Right lobe of liver (tissue), 6 donors: ENCODE results near the gene TULP1. TPM values are rescaled to one million over a fixed set of nuclear protein-coding genes. Genes with fewer than 3 reads are reported as not detected.

Source experiments
- ATAC-seq, 4 donors: fragments of 200-7000 bp; cut with Tn5 transposase; one replicate each; pipeline ENCODE4 v1.9.1; 2020; ENCODE audit warnings: mild to moderate bottlenecking in 4 of 4, moderate library complexity in 4 of 4
- DNase-seq, 3 donors: peaks; one replicate each; pipeline ENCODE4 v3.0.0-alpha.2; 2020
- H3K27ac ChIP-seq, 3 donors: fragments of 200-600 bp; one replicate each; pipeline ENCODE4 v1.8.0; 2022
- H3K27me3 ChIP-seq, 2 donors: fragments of 200-600 bp; one replicate each; pipeline ENCODE4 v1.8.0; 2022
- H3K36me3 ChIP-seq, 4 donors: fragments of 200-600 bp; sonication (generic) in 1 of 4; one replicate each; pipeline versions ENCODE4 v1.5.1 to v1.8.0; 2017 to 2022; ENCODE audit warnings: control low read depth in 1 of 4
- H3K4me1 ChIP-seq, 4 donors: fragments of 200-600 bp; sonication (generic) in 1 of 4; one replicate each; pipeline versions ENCODE4 v1.5.1 to v1.8.0; 2017 to 2022; ENCODE audit warnings: control low read depth in 1 of 4
- H3K4me3 ChIP-seq, 3 donors: fragments of 200-600 bp; one replicate each; pipeline ENCODE4 v1.8.0; 2022
- H3K9me3 ChIP-seq, 4 donors: fragments of 200-600 bp; sonication (generic) in 1 of 4; one replicate each; pipeline versions ENCODE4 v1.5.1 to v1.8.0; 2017 to 2022; ENCODE audit warnings: control low read depth in 1 of 4
- POLR2A ChIP-seq: fragments of 450-650 bp; IDR thresholded peaks from one replicate; pipeline ENCODE4 v1.6.1; 2017; ENCODE audit warnings: antibody characterized with exemption, mild to moderate bottlenecking
- WGBS: methylation state at CpG from one replicate; pipeline ENCODE4 v1.1.6; 2018; ENCODE audit warnings: low coverage, low lambda C conversion rate; ENCODE audit not compliant: insufficient coverage; ENCODE audit errors: missing lambda C conversion rate; 5-methylcytosine and 5-hydroxymethylcytosine counted together
- intact Hi-C, 2 donors: fragments of 100-400 bp; cut with DNase I; formaldehyde crosslinking; loops; one replicate each; pipeline versions ENCODE4 v1.11.2 to v1.14.1; 2022
- total RNA-seq, 6 experiments: library from RNA; depleted of rRNA in 2 of 6; stranded (reverse); fragments of >200 nt in 2 of 6; fragmentation: NEBNext Ultra II Directional in 3 of 6; extraction: Animal tissue kit (Norgen Biotek cat#: 25700) in 3 of 6; gene quantifications; one replicate each; pipeline versions ENCODE4 v1.1.0 to v1.2.4, GENCODE V29; 2016 to 2023
- TF ChIP-seq, protein P1 (sequence below), 4 donors: fragments of 200-600 bp in 3 of 4; fragments of 450-650 bp in 1 of 4; IDR thresholded peaks; one replicate each; pipeline versions ENCODE4 v1.5.1 to v1.8.0; 2016 to 2022; ENCODE audit warnings: antibody characterized with exemption in 4 of 4, mild to moderate bottlenecking in 2 of 4
- donor health status: DM: no; HTN: yes; CAD: no.
- donor health status: DM: no; HTN: no; CAD: no.
- donor health status: DM: no; HTN: no; CAD: no.
- donor health status: DM: no; HTN: yes; CAD: no.
- donor health status: DM: no; HTN: yes; CAD: no.

TULP1 gene
- total RNA-seq, 6 experiments from 2014 or later: not detected

DNA sequence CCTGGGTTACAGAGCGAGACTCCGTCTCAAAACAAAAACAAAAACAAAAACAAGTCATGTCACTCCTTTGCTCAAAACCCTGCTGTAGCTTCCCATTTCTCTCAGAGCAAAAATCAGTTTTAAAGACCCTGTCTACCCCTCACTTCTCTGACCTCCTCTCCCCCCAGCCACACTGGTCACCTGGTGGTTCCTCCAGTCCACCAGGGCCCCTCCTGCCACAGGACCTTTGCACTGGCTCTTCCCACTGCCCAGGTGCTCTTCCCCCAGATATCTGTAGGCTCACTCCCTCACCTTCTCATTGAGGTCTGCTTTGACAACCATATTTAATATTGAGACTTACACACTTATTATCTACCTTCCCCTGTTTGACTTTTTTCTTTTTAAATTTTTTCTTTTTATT, 10.9 kb downstream of the TULP1 start:
- no peaks in the 10 kb centered on the region for H3K27me3 ChIP-seq
- no peaks in the 10 kb centered on the region for H3K36me3 ChIP-seq
- no CpG with 5 or more reads among the region's 2 CpGs for WGBS
- no peak overlapping the region for H3K4me3 ChIP-seq
- ATAC-seq: no peak
- no peak for TF ChIP-seq POLR2A
- TF ChIP-seq, protein P1, sequence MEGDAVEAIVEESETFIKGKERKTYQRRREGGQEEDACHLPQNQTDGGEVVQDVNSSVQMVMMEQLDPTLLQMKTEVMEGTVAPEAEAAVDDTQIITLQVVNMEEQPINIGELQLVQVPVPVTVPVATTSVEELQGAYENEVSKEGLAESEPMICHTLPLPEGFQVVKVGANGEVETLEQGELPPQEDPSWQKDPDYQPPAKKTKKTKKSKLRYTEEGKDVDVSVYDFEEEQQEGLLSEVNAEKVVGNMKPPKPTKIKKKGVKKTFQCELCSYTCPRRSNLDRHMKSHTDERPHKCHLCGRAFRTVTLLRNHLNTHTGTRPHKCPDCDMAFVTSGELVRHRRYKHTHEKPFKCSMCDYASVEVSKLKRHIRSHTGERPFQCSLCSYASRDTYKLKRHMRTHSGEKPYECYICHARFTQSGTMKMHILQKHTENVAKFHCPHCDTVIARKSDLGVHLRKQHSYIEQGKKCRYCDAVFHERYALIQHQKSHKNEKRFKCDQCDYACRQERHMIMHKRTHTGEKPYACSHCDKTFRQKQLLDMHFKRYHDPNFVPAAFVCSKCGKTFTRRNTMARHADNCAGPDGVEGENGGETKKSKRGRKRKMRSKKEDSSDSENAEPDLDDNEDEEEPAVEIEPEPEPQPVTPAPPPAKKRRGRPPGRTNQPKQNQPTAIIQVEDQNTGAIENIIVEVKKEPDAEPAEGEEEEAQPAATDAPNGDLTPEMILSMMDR (IDR thresholded peaks at IDR 0.05): no peak
- no peak overlapping the region for H3K27ac ChIP-seq
- intact Hi-C loops: no loop called here
- no peak for DNase-seq
- no peaks in the 10 kb centered on the region for H3K9me3 ChIP-seq
- peaks cover 0 to 7% (median 2%) of the 10 kb centered on the region in 4 donors for H3K4me1 ChIP-seq

DNA sequence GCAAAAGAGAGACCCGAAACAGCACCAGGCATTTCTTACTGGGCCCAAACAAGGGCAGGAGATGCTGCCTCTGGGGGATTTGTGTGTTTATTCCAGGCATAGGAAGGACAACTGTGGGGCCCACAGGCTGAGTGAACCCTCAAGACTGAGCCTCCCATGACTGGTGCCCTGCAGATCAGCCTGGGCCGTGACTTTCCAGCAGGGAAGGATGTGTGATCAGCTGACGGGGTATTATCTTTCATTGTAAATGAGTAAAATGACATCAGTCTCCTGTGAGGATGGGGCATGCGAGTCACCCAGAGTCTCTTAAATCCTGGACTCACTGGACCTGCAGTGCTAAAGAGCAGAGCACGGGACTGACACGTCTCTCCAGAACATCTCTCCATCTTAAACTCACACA, 11.9 kb downstream of the TULP1 start:
- peaks cover 0 to 7% (median 3%) of the 10 kb centered on the region in 4 donors for H3K4me1 ChIP-seq
- H3K27ac ChIP-seq: no peak overlapping the region
- H3K4me3 ChIP-seq: no peak overlapping the region
- intact Hi-C loops: no loop called here
- H3K27me3 ChIP-seq: no peaks in the 10 kb centered on the region
- 92% methylated on average over 4 of the region's 6 CpGs for WGBS
- ATAC-seq: no peak
- H3K36me3 ChIP-seq: no peaks in the 10 kb centered on the region
- no peak for TF ChIP-seq POLR2A
- TF ChIP-seq, protein P1 (IDR thresholded peaks at IDR 0.05): no peak
- H3K9me3 ChIP-seq: no peaks in the 10 kb centered on the region
- no peak for DNase-seq

GRCh38 chr6:35499372-35499771, 13.3 kb downstream of the TULP1 start:
- ATAC-seq (no peak), DNase-seq (no peak)
- no peak overlapping the region for H3K27ac ChIP-seq
- no peak overlapping the region for H3K4me3 ChIP-seq
- H3K9me3 ChIP-seq: no peaks in the 10 kb centered on the region
- H3K36me3 ChIP-seq: no peaks in the 10 kb centered on the region
- peaks cover 0 to 14% (median 6%) of the 10 kb centered on the region in 4 donors for H3K4me1 ChIP-seq
- no peak for TF ChIP-seq POLR2A
- TF ChIP-seq, protein P1 (IDR thresholded peaks at IDR 0.05): no peak
- H3K27me3 ChIP-seq: no peaks in the 10 kb centered on the region
- intact Hi-C loops: no loop called here
- 97% methylated on average over 3 of the region's 4 CpGs for WGBS

DNA sequence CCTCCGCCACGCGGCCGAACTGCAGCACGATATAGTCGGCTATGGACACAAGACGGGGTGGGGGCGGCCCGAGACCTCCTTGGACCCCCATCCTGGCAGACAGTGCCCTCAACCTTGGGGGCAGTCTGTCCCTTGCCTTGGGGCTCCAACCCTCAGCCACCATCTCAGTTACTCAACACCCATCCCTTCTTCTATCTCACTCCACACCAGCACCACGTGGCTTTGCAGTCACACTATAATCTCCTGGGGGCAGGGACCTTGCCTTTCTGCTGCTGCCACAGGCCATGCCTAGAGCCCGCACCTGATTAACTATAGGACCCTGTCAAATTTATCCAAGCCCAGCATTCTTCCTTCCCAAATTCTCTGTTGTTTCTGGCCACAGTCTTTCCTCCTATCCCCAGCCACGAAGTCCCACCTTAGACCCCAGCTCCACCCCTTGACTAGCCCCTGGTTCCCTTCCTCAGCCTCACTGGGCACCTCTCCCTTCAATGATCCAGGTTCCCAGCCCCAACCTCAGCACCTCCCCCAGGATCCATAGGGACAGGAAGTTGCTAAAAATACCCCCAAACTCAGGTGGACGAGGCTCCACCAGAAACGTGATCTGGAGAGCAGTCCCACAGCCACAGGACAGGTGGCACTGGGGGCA, 14.2 kb downstream of the TULP1 start:
- 60% methylated on average over 5 of the region's 14 CpGs for WGBS
- TF ChIP-seq, protein P1 (IDR thresholded peaks at IDR 0.05): no peak
- no peak for TF ChIP-seq POLR2A

More for the DNA sequence above, 14.2 kb downstream of the TULP1 start:
- Histone ChIP-seq H3K27me3 (no peaks in the 10 kb centered on the region), H3K4me1 (peaks cover 0 to 17% (median 6%) of the 10 kb centered on the region in 4 donors), H3K36me3 (no peaks in the 10 kb centered on the region), H3K9me3 (no peaks in the 10 kb centered on the region), H3K27ac (no peak overlapping the region), H3K4me3 (no peak overlapping the region)
- DNase-seq (no peak), ATAC-seq (no peak)
- intact Hi-C loops: no loop called here
